ENCODE data around the gene FRMD3.

The FRMD3 gene

GRCh38 chr9:83459830-83460229 lies 78.4 kb downstream of the FRMD3 start:
- TF ChIP-seq, protein P1, sequence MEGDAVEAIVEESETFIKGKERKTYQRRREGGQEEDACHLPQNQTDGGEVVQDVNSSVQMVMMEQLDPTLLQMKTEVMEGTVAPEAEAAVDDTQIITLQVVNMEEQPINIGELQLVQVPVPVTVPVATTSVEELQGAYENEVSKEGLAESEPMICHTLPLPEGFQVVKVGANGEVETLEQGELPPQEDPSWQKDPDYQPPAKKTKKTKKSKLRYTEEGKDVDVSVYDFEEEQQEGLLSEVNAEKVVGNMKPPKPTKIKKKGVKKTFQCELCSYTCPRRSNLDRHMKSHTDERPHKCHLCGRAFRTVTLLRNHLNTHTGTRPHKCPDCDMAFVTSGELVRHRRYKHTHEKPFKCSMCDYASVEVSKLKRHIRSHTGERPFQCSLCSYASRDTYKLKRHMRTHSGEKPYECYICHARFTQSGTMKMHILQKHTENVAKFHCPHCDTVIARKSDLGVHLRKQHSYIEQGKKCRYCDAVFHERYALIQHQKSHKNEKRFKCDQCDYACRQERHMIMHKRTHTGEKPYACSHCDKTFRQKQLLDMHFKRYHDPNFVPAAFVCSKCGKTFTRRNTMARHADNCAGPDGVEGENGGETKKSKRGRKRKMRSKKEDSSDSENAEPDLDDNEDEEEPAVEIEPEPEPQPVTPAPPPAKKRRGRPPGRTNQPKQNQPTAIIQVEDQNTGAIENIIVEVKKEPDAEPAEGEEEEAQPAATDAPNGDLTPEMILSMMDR (IDR thresholded peaks at IDR 0.05; ENCODE audit: control insufficient read depth, extremely low read depth, insufficient read depth), result no peak
- no peak for DNase-seq (ENCODE audit: low read depth)
- no peak overlapping the region for H3K4me3 ChIP-seq (ENCODE audit: low read depth, low read length)

DNA sequence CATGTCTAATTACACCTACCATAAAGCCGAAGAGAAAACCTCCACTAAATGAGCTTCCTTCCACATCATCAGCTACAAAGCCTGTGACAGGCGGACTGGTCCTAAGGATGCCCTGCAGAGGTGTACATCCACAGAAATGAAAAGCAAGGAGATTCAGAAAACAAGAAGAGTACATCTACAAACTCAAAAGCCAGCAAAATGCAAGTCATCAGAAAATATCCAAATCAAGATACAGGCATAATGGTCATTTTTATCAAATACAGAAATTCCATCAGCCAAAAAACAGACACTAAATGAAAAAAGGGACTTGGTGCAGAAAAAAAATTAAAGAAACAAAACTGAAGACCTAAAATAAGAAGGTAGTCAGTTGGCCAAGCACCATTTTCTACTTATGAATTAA lies 79.7 kb downstream of the FRMD3 start:
- DNase-seq (ENCODE audit: low read depth), result no peak
- H3K4me3 ChIP-seq (ENCODE audit: low read depth, low read length), result no peak overlapping the region
- TF ChIP-seq, protein P1 (IDR thresholded peaks at IDR 0.05; ENCODE audit: control insufficient read depth, extremely low read depth, insufficient read depth), result no peak

GRCh38 chr9:83457005-83457404 lies 81.2 kb downstream of the FRMD3 start:
- no peak overlapping the region for H3K4me3 ChIP-seq (ENCODE audit: low read depth, low read length)
- DNase-seq (ENCODE audit: low read depth), result peak; percentile 53
- TF ChIP-seq, protein P1 (IDR thresholded peaks at IDR 0.05; ENCODE audit: control insufficient read depth, extremely low read depth, insufficient read depth), result no peak

GRCh38 chr9:83456226-83456625 lies 82.0 kb downstream of the FRMD3 start:
- no peak overlapping the region for H3K4me3 ChIP-seq (ENCODE audit: low read depth, low read length)
- no peak for DNase-seq (ENCODE audit: low read depth)
- TF ChIP-seq, protein P1 (IDR thresholded peaks at IDR 0.05; ENCODE audit: control insufficient read depth, extremely low read depth, insufficient read depth), result no peak

DNA sequence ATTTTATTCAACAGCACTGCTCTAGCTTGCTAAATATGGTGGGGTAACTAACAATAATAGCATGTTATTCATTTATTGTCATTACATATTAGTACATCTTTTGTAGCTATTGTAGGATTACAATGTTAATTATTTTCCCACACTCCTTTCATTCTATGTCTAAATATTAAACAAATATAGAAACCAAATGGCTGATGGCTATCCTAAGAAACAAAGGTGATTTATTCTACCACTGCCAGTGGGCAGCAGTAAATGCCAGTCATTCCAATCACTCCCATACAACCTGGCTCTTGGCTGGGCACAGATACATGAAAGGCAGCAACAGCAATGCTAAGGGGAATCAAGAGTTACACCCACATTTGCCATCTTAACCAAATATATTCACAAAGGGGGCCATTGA lies 84.1 kb downstream of the FRMD3 start:
- no peak for DNase-seq (ENCODE audit: low read depth)
- H3K4me3 ChIP-seq (ENCODE audit: low read depth, low read length), result no peak overlapping the region
- TF ChIP-seq, protein P1 (IDR thresholded peaks at IDR 0.05; ENCODE audit: control insufficient read depth, extremely low read depth, insufficient read depth), result no peak

- TF ChIP-seq, protein P1 (IDR thresholded peaks at IDR 0.05; ENCODE audit: control insufficient read depth, extremely low read depth, insufficient read depth), result no peak
- peak; percentile 48 for DNase-seq (ENCODE audit: low read depth)
- no peak overlapping the region for H3K4me3 ChIP-seq (ENCODE audit: low read depth, low read length)
These were observed 86.9 kb downstream of the FRMD3 start for GRCh38 chr9:83451308-83451707.

- TF ChIP-seq, protein P1 (IDR thresholded peaks at IDR 0.05; ENCODE audit: control insufficient read depth, extremely low read depth, insufficient read depth), result no peak
- DNase-seq (ENCODE audit: low read depth), result no peak
- H3K4me3 ChIP-seq (ENCODE audit: low read depth, low read length), result no peak overlapping the region
These were observed 88.2 kb downstream of the FRMD3 start for GRCh38 chr9:83449983-83450382.
